MCF 10A (cell line): ENCODE results near the gene ERCC5. TPM values are rescaled to one million over a fixed set of nuclear protein-coding genes. Genes with fewer than 3 reads are reported as not detected.

Experiments
- BruUV-seq: library from RNA; stranded (reverse); fragments of 400-500 nt; replicated peaks from 2 replicates; lab custom pipeline; 2021; lab: Mats Ljungman, UMichigan
- CTCF ChIA-PET: fragments of 300-600 bp; sonication (Branson Sonifier 250); formaldehyde crosslinking; extraction: SDS; loops from one replicate; lab custom pipeline; 2021; ENCODE audit warnings: antibody characterized with exemption, inconsistent platforms; lab: Yijun Ruan, JAX
- POLR2A ChIA-PET: fragments of 300-600, 350-650 bp; sonication (Branson Sonifier 250); formaldehyde crosslinking; extraction: SDS; loops from one replicate; lab custom pipeline; 2020; ENCODE audit warnings: antibody characterized with exemption, inconsistent platforms; lab: Yijun Ruan, JAX
- DNase-seq: peaks from one replicate; pipeline ENCODE4 v3.0.0-alpha.2; 2018; ENCODE audit not compliant: unreplicated experiment
- H3K27ac Mint-ChIP-seq: one replicate; pipeline ENCODE4 v1.8.0; 2022; ENCODE audit warnings: mild to moderate bottlenecking, low read depth, mixed read lengths; ENCODE audit not compliant: unreplicated experiment
- H3K27me3 Mint-ChIP-seq: one replicate; pipeline ENCODE4 v1.8.0; 2022; ENCODE audit warnings: mixed read lengths; ENCODE audit not compliant: insufficient read depth, unreplicated experiment
- H3K36me3 Mint-ChIP-seq: one replicate; pipeline ENCODE4 v1.8.0; 2022; ENCODE audit warnings: mild to moderate bottlenecking, moderate library complexity, mixed read lengths; ENCODE audit not compliant: insufficient read depth, unreplicated experiment
- H3K4me1 Mint-ChIP-seq: one replicate; pipeline ENCODE4 v1.8.0; 2022; ENCODE audit warnings: mixed read lengths; ENCODE audit not compliant: insufficient read depth, unreplicated experiment
- H3K4me3 Mint-ChIP-seq: one replicate; pipeline ENCODE4 v1.8.0; 2022; ENCODE audit warnings: mild to moderate bottlenecking, moderate library complexity, mixed read lengths; ENCODE audit not compliant: unreplicated experiment
- H3K9me3 Mint-ChIP-seq: one replicate; pipeline ENCODE4 v1.8.0; 2022; ENCODE audit warnings: mixed read lengths; ENCODE audit not compliant: unreplicated experiment
- CTCF ChIP-seq: fragments of 200-600 bp; IDR thresholded peaks from one replicate; pipeline ENCODE4 v1.8.0; 2022; ENCODE audit warnings: antibody characterized with exemption, mild to moderate bottlenecking; ENCODE audit not compliant: unreplicated experiment
- intact Hi-C: fragments of 100-400 bp; cut with micrococcal nuclease; formaldehyde crosslinking; loops from 2 replicates; pipeline ENCODE4 v1.14.1; 2022
- total RNA-seq: library from RNA; stranded (reverse); gene quantifications from 2 replicates; pipeline ENCODE4 v1.2.3, GENCODE V29; 2022

Gene ERCC5
- total RNA-seq, 1 experiment from 2014 or later = 68.1 TPM

DNA sequence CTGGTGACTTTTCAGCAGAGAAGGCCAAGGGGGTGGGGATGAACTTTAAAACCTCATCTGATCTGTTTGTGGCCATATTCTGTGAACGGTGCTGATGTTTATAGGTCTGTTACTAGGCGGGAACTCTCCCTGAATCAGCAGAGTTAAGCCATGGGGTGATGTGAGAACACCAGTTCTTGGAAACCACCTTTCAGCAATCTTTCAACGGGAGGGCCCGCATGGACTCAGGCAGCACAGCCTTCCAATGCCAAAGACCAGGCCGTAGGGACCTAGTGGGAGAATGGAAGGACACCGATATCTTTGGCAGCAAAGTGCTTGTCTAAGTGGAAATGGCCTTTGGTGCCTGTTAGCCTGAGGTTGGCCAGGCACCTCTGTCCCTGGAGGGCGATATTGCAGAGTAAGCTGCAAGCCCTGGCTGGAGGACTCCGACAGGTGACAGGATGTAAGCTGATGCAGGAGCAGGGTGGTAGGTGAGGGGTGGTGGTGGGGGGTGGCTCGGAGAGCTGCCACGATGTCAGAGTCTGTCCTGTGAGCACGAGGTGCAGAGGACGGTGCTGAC lies 57.0 kb downstream of the ERCC5 start:
- no TSS peak for BruUV-seq
- peaks cover 26% of the 10 kb centered on the region for H3K4me1 Mint-ChIP-seq
- ChIA-PET POLR2A (no interaction called here), CTCF (interaction anchor here (0.6 to 1.5 kb wide), 11 partner anchors 9 to 976 kb away, joined by 3 to 7 read pairs (median 3); no protein-coding TSS in a partner anchor)
- H3K36me3 Mint-ChIP-seq = peaks cover 5% of the 10 kb centered on the region
- no peaks in the 10 kb centered on the region for H3K27me3 Mint-ChIP-seq
- no peak for DNase-seq
- no peak overlapping the region for H3K4me3 Mint-ChIP-seq
- no peak overlapping the region for H3K27ac Mint-ChIP-seq
- intact Hi-C loops = no loop called here
- no peak for TF ChIP-seq CTCF
- H3K9me3 Mint-ChIP-seq = no peaks in the 10 kb centered on the region

GRCh38 chr13:102903659-102904407 lies 58.0 kb downstream of the ERCC5 start:
- intact Hi-C loops = no loop called here
- no TSS peak for BruUV-seq
- TF ChIP-seq CTCF = peak; percentile 48
- DNase-seq = peak; percentile 56
- ChIA-PET POLR2A (no interaction called here), CTCF (interaction anchor here (0.7 to 1.5 kb wide), 7 partner anchors 8 to 975 kb away, joined by 3 to 6 read pairs (median 3); no protein-coding TSS in a partner anchor)
- peak overlapping the region; percentile 24 for H3K4me3 Mint-ChIP-seq
- H3K36me3 Mint-ChIP-seq = peaks cover 5% of the 10 kb centered on the region
- no peaks in the 10 kb centered on the region for H3K9me3 Mint-ChIP-seq
- H3K27ac Mint-ChIP-seq = no peak overlapping the region
- no peaks in the 10 kb centered on the region for H3K27me3 Mint-ChIP-seq
- H3K4me1 Mint-ChIP-seq = peaks cover 26% of the 10 kb centered on the region

DNA sequence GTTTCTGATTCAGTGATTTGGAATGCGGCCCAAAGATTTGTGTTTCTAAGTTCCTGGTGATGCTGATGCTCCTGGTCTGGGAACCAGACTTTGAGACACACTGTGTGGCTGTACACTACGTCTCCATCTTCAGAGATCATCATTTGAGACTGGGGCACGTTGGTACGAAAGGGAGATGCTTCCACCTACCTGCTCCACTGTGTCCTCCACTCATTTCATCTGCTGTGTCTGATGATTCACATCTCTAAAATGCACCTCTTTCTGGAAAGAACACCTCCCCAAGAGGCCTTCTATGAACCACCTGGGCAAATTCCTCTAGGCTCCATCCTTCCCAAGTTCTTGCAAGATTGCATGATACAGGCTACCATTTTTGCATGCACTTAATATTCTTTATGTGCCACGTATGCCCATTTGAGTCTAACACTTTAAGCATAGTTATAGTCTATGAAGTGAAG lies 58.6 kb downstream of the ERCC5 start:
- no peak overlapping the region for H3K4me3 Mint-ChIP-seq
- intact Hi-C loops = no loop called here
- peaks cover 26% of the 10 kb centered on the region for H3K4me1 Mint-ChIP-seq
- no peaks in the 10 kb centered on the region for H3K27me3 Mint-ChIP-seq
- ChIA-PET CTCF (interaction anchor here (0.6 to 1.2 kb wide), 8 partner anchors 11 to 953 kb away, joined by 3 to 9 read pairs (median 4); no protein-coding TSS in a partner anchor), POLR2A (interaction anchor here (0.7 kb wide), 1 partner anchor 179 kb away, joined by 3 read pairs; no protein-coding TSS in a partner anchor)
- H3K9me3 Mint-ChIP-seq = no peaks in the 10 kb centered on the region
- DNase-seq = peak; percentile 23
- no TSS peak for BruUV-seq
- peaks cover 5% of the 10 kb centered on the region for H3K36me3 Mint-ChIP-seq
- H3K27ac Mint-ChIP-seq = no peak overlapping the region
- no peak for TF ChIP-seq CTCF
